Activated gamma-delta T cell treated with Interleukin-2 at 50 U/mL for 16 hours (primary cell): ENCODE results near the gene TGFB2.

ENCODE experiments used
- DNase-seq: peaks from one replicate; pipeline ENCODE4 v3.0.0-alpha.2; 2020

Gene TGFB2

DNA sequence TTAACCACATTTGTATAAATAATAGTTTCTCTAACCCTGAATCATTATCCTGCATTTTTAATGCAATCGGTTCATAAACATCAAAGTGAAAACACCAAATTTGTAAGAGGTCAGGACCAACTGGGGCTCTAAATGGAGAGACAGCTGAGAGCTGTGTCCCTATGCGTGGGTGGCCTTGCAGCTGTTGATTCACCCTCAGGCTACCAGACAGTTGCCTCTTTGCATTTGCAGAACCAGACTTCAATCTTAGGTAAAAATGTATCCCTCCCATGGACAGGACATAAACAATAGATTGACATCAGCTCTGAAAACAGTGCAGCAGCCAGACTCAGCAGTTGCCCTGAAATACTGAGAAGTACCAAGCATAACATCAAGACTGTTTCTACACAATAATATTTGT, 8.8 kb upstream of the TGFB2 start:
- no peak for DNase-seq

GRCh38 chr1:218339267-218339831, 5.8 kb upstream of the TGFB2 start:
- DNase-seq, result no peak

DNA sequence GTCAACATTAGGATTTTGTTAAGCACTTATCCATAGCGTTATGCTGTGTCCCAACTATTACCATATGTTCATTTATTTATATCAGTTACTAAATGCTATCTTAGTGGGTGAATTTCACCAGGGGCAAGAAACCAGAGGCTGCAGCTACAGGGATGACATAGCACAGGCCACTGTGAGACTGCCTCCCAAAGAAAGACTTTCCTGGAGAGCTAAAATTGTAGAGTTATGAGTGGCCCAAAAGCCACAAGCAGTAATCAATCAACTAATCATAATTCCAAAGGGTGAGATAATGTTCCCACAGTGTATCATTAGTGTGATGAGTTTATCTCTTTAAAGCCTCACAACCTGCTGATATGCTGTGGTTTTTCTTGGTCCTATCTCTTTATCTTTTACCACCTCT, 3.8 kb upstream of the TGFB2 start:
- DNase-seq, result no peak

DNA sequence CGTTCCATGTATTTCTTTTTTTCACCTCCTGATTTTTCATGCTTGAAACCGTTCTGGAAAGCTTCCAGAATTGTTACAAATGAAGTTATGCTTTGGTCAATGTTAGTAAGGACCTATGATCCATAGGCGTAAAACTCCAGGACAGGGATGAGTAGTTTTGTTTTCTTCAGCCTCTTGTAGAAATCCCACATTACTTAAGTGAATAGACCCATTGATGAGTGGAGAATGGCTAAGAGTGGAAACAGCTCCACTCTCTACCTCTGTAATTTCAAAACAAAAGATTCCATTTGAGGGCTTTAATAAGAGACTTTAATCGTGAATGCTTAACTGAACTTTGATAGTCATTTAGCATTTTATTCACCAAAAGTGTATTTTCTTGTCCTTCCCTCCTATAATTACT, 3.0 kb upstream of the TGFB2 start:
- DNase-seq, result no peak

DNA sequence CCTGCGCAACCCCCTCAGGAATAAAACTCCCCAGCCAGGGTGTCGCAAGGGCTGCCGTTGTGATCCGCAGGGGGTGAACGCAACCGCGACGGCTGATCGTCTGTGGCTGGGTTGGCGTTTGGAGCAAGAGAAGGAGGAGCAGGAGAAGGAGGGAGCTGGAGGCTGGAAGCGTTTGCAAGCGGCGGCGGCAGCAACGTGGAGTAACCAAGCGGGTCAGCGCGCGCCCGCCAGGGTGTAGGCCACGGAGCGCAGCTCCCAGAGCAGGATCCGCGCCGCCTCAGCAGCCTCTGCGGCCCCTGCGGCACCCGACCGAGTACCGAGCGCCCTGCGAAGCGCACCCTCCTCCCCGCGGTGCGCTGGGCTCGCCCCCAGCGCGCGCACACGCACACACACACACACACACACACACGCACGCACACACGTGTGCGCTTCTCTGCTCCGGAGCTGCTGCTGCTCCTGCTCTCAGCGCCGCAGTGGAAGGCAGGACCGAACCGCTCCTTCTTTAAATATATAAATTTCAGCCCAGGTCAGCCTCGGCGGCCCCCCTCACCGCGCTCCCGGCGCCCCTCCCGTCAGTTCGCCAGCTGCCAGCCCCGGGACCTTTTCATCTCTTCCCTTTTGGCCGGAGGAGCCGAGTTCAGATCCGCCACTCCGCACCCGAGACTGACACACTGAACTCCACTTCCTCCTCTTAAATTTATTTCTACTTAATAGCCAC, 696 bp downstream of the TGFB2 start:
- peak; percentile 18 for DNase-seq

- DNase-seq, result no peak
These were observed 1.5 kb downstream of the TGFB2 start for GRCh38 chr1:218346391-218347204.

GRCh38 chr1:218347336-218347722, 2.2 kb downstream of the TGFB2 start:
- DNase-seq, result no peak

GRCh38 chr1:218347723-218348627, 2.8 kb downstream of the TGFB2 start:
- no peak for DNase-seq

DNA sequence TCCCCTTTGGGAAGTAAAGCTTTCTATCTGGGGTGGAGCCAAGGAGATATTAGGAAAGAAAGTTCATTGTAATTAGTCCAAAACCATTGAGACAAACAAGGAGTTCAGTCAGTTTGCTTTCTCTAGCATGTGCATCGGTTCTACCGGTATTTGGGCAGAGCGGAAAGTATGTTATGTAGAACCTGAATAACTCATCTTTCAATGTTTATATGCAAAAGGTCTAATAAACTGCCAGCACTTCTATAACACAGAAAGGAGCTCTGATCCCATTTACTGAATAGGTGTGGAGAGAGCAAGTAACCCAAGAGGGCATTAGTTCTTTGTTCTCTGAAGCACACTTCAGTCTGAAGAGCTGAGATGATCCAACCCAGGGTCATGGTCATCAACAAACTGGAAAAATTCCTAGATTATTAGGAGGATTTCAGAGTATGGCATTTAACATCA, 3.5 kb downstream of the TGFB2 start:
- DNase-seq, result no peak

DNA sequence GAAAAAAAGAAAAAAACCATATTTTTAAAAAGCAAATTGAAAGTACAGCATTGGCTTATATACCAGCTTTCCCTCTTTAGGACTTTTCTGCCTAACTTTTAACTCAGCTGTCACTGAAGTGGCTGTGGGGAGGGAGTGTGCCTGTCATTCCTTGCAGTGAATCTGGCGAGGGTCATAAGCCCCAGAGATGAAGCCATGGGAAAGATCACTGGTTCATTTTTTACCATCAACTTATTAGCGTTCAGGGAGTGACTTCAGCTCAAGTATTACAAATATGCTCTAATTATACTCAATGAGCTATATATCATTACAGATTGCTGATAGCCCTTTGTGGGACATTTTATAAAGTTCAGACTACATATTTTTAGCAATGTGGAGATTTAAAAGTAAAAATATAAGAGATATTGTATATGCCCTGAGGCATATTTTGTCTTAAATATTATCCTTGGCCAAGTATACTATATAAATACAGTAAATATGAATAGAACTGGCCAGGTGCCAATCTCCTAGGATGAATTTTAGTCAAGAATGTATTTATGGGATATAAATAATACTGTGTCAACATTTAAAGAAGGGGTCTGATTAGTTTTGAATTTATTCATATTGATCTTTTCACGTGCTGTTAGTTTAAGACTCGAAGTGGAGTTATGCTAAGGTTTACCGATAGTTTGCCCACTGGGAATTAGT, 4.4 kb downstream of the TGFB2 start:
- no peak for DNase-seq

GRCh38 chr1:218350035-218350525, 4.9 kb downstream of the TGFB2 start:
- DNase-seq, result no peak

DNA sequence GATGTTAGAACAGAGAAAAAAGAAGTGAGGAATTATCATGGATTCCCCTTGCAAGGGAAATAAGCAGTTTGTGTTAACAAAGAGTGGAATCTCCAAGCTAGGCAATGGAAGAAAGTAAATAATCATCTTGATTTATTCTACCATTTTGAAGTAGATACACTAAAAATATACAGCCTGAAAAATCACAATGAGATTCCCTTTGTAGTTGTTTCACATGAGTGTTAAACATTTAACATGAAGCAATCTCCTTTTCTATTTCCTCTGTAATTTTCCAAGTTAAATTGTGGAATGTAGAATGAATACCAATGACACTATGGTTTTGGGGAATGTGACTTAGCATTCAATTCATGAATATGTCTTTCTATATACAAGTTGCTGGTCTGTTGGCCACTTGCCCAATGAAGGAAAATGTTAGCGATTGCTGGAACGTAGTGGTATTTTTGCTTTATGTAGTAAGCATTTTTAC, 5.7 kb downstream of the TGFB2 start:
- no peak for DNase-seq

DNA sequence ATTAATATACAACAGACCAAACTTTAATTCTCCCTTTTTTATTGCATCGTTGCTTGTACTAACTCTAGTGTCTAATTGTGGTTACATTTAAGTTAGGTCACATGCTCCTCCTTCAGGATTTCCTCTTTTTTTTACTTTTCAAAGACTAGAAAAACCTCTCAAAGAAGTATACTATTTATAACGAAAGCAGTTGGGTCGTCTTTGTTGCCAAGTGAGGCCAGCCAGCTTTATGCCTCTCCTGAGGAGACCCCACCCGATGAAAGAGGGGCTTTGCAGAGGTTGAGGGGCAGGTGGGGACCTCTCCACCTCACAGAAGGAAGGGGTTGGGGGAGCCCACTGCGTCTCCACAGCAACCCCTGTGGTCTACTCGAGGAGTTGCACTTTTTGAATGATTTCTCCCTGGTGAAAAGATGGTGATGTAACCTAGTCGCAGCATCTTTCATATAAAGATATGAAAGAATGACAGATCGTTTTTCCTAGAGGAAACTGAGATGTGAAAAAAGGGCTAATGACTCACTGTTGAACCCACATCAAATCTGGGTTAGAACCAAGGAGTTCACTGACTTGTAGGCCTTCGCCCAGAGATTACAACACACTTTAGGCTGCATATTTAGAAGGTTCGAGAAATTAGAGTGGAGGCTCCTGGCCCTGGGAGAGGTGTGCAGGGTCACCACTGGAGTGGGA, 6.4 kb downstream of the TGFB2 start:
- DNase-seq, result no peak

GRCh38 chr1:218352075-218352438, 6.9 kb downstream of the TGFB2 start:
- no peak for DNase-seq

GRCh38 chr1:218353656-218354055, 8.5 kb downstream of the TGFB2 start:
- no peak for DNase-seq

- DNase-seq, result no peak
These were observed 10.1 kb downstream of the TGFB2 start for GRCh38 chr1:218355278-218355677.

DNA sequence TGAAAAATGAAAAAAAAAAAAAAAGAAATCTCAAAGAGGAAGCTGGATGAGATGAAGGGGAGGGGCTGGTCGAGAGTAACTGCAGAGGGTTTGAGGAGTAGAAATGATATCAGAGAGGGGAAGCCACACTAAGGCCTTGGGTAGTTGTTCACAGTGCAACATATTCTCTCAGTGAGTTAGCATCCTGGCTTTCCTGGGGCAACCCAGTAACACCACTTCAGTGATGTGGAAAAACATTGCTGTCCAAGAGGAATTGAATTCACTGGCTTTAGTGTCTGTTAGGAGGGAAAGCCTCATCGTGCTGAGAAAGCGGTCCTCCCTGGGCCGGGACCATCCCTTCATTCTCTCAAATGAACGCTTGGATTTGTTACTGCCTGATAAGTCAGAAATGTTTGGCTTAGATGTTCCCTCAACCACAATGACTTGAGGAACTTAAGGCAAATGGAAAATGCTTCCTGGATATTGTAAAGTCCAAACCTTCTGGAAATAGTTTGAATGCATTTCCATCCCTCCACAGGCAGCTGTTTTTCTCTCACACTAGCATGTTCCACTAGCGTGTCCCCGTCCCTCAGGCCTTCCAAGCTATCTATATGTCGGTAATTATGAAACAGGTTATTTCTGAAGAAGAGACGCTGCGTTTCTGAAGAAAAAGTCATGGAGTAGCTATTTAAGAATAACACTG, 12.2 kb downstream of the TGFB2 start:
- DNase-seq, result no peak

- no peak for DNase-seq
These were observed 12.7 kb downstream of the TGFB2 start for GRCh38 chr1:218357893-218358232.

- DNase-seq, result no peak
These were observed 16.3 kb downstream of the TGFB2 start for GRCh38 chr1:218361298-218362065.

- no peak for DNase-seq
These were observed 17.4 kb downstream of the TGFB2 start for GRCh38 chr1:218362418-218363076.
